Measurements from ENCODE around the gene DDX41.
"Not testable (repeated sequence)": the region's sequence is repeated elsewhere in the genome, so short reads cannot be mapped to it uniquely, and the experiment has no call there.

Gene DDX41

GRCh38 chr5:177537389-177538361 is 20.9 kb upstream of the DDX41 start:
- DNase-seq, result no peak

- no peak for DNase-seq
Measured at GRCh38 chr5:177536386-177536785, 19.6 kb upstream of the DDX41 start.

GRCh38 chr5:177535125-177535524 is 18.4 kb upstream of the DDX41 start:
- DNase-seq, result no peak

- not testable (repeated sequence) for DNase-seq
Measured at GRCh38 chr5:177534433-177534832, 17.7 kb upstream of the DDX41 start.

- DNase-seq, result no peak
Measured at GRCh38 chr5:177531209-177531940, 14.6 kb upstream of the DDX41 start.

- DNase-seq, result no peak
Measured at GRCh38 chr5:177530638-177531037, 13.9 kb upstream of the DDX41 start.

- DNase-seq, result no peak
Measured at GRCh38 chr5:177529247-177530203, 12.8 kb upstream of the DDX41 start.

- DNase-seq, result no peak
Measured at GRCh38 chr5:177528631-177529030, 11.9 kb upstream of the DDX41 start.

- no peak for DNase-seq
Measured at GRCh38 chr5:177527595-177527994, 10.8 kb upstream of the DDX41 start.

GRCh38 chr5:177526791-177527190 is 10.0 kb upstream of the DDX41 start:
- DNase-seq, result no peak

GRCh38 chr5:177526191-177526590 is 9.4 kb upstream of the DDX41 start:
- no peak for DNase-seq

GRCh38 chr5:177524941-177525655 is 8.3 kb upstream of the DDX41 start:
- no peak for DNase-seq

GRCh38 chr5:177524539-177524900 is 7.8 kb upstream of the DDX41 start:
- DNase-seq, result no peak

- no peak for DNase-seq
Measured at GRCh38 chr5:177523711-177524538, 7.2 kb upstream of the DDX41 start.

GRCh38 chr5:177520916-177521513 is 4.3 kb upstream of the DDX41 start:
- no peak for DNase-seq

- DNase-seq, result no peak
Measured at GRCh38 chr5:177520271-177520670, 3.5 kb upstream of the DDX41 start.

GRCh38 chr5:177519463-177520235 is 2.9 kb upstream of the DDX41 start:
- no peak for DNase-seq

- no peak for DNase-seq
Measured at GRCh38 chr5:177515580-177515979, 1.2 kb downstream of the DDX41 start.

- DNase-seq, result no peak
Measured at GRCh38 chr5:177514541-177514940, 2.2 kb downstream of the DDX41 start.

GRCh38 chr5:177513500-177513899 is 3.3 kb downstream of the DDX41 start:
- no peak for DNase-seq

Data from femur (tissue), 1 donor.